GM18951 (cell line): ENCODE measurements around the gene MYO1D.

Experiments used
- POLR2A ChIP-seq: IDR thresholded peaks from 4 replicates; pipeline ENCODE4 v1.6.1; 2011; ENCODE audit warnings: mild to moderate bottlenecking; ENCODE audit not compliant: insufficient read length, insufficient read depth; ENCODE audit errors: extremely low read depth
- in situ Hi-C: fragments of 300-500 bp; cut with MboI; formaldehyde crosslinking; loops from one replicate; pipeline ENCODE4 v1.12.0; 2022; ENCODE audit warnings: low sequenced_read_pairs, mixed read lengths, inconsistent platforms; ENCODE audit not compliant: unreplicated experiment

Gene MYO1D

GRCh38 chr17:32627239-32627996, 249.5 kb downstream of the MYO1D start:
- TF ChIP-seq POLR2A = no peak
- in situ Hi-C loops = no loop called here

- in situ Hi-C loops = no loop called here
- no peak for TF ChIP-seq POLR2A
Measured at GRCh38 chr17:32626379-32626791, 250.5 kb downstream of the MYO1D start.

- no peak for TF ChIP-seq POLR2A
- in situ Hi-C loops = no loop called here
Measured at GRCh38 chr17:32625971-32626370, 251.0 kb downstream of the MYO1D start.

- in situ Hi-C loops = no loop called here
- no peak for TF ChIP-seq POLR2A
Measured at GRCh38 chr17:32623196-32623595, 253.7 kb downstream of the MYO1D start.

- TF ChIP-seq POLR2A = no peak
- in situ Hi-C loops = no loop called here
Measured at GRCh38 chr17:32622540-32622939, 254.4 kb downstream of the MYO1D start.

- no peak for TF ChIP-seq POLR2A
- in situ Hi-C loops = no loop called here
Measured at GRCh38 chr17:32621612-32622312, 255.2 kb downstream of the MYO1D start.

- in situ Hi-C loops = no loop called here
- no peak for TF ChIP-seq POLR2A
Measured at GRCh38 chr17:32615326-32615725, 261.6 kb downstream of the MYO1D start.

- in situ Hi-C loops = no loop called here
Measured at GRCh38 chr17:32610943-32611342, 266.0 kb downstream of the MYO1D start.

GRCh38 chr17:32609884-32610650, 266.9 kb downstream of the MYO1D start:
- in situ Hi-C loops = loop anchor here (5.0 to 10.0 kb wide), 2 partner anchors 85 to 133 kb away; no protein-coding TSS in a partner anchor
- TF ChIP-seq POLR2A = no peak

More at GRCh38 chr17:32610943-32611342, 266.0 kb downstream of the MYO1D start:
- no peak for TF ChIP-seq POLR2A

GRCh38 chr17:32609085-32609484, 267.8 kb downstream of the MYO1D start:
- no peak for TF ChIP-seq POLR2A
- in situ Hi-C loops = loop anchor here (5.0 to 10.0 kb wide), 2 partner anchors 84 to 132 kb away; no protein-coding TSS in a partner anchor

- TF ChIP-seq POLR2A = no peak
- in situ Hi-C loops = loop anchor here (5.0 to 10.0 kb wide), 2 partner anchors 83 to 131 kb away; no protein-coding TSS in a partner anchor
Measured at GRCh38 chr17:32608267-32608666, 268.7 kb downstream of the MYO1D start.

- in situ Hi-C loops = loop anchor here (5.0 to 10.0 kb wide), 2 partner anchors 80 to 128 kb away; no protein-coding TSS in a partner anchor
- no peak for TF ChIP-seq POLR2A
Measured at GRCh38 chr17:32604966-32605365, 272.0 kb downstream of the MYO1D start.

GRCh38 chr17:32602396-32602795, 274.5 kb downstream of the MYO1D start:
- in situ Hi-C loops = loop anchor here (10.0 kb wide), 1 partner anchor 78 kb away; no protein-coding TSS in a partner anchor
- no peak for TF ChIP-seq POLR2A
